Measurements from ENCODE around the gene MLNR.

The MLNR gene

GRCh38 chr13:49220036-49220855 is at the start of gene MLNR:
MLNR (plus strand) TSS chr13:49220338; CDS start chr13:49220338, 0 bp downstream.
- peak in 1 of 3 experiments; percentile 43 for DNase-seq (ENCODE audit: low read depth in 3 of 3)

GRCh38 chr13:49171359-49171758 is 48.8 kb upstream of the MLNR start:
- no peak for DNase-seq (ENCODE audit: low read depth in 3 of 3)

GRCh38 chr13:49183672-49184325 is 36.3 kb upstream of the MLNR start:
- no peak for DNase-seq (ENCODE audit: low read depth in 3 of 3)

GRCh38 chr13:49184621-49185020 is 35.5 kb upstream of the MLNR start:
- no peak for DNase-seq (ENCODE audit: low read depth in 3 of 3)

GRCh38 chr13:49185264-49185663 is 34.9 kb upstream of the MLNR start:
- DNase-seq (ENCODE audit: low read depth in 3 of 3): no peak

GRCh38 chr13:49190901-49191300 is 29.2 kb upstream of the MLNR start:
- no peak for DNase-seq (ENCODE audit: low read depth in 3 of 3)

GRCh38 chr13:49206641-49207040 is 13.5 kb upstream of the MLNR start:
- no peak for DNase-seq (ENCODE audit: low read depth in 3 of 3)

- no peak for DNase-seq (ENCODE audit: low read depth in 3 of 3)
Observed at GRCh38 chr13:49208619-49209018, 11.5 kb upstream of the MLNR start.

GRCh38 chr13:49210114-49210513 is 10.0 kb upstream of the MLNR start:
- DNase-seq (ENCODE audit: low read depth in 3 of 3): no peak

- no peak for DNase-seq (ENCODE audit: low read depth in 3 of 3)
Observed at GRCh38 chr13:49210669-49211068, 9.5 kb upstream of the MLNR start.

GRCh38 chr13:49213539-49213938 is 6.6 kb upstream of the MLNR start:
- no peak for DNase-seq (ENCODE audit: low read depth in 3 of 3)

GRCh38 chr13:49213997-49214916 is 5.9 kb upstream of the MLNR start:
- DNase-seq (ENCODE audit: low read depth in 3 of 3): no peak

- peak in 1 of 3 experiments; percentile 35 for DNase-seq (ENCODE audit: low read depth in 3 of 3)
Observed at GRCh38 chr13:49214917-49215376, 5.2 kb upstream of the MLNR start.

- no peak for DNase-seq (ENCODE audit: low read depth in 3 of 3)
Observed at GRCh38 chr13:49216334-49216733, 3.8 kb upstream of the MLNR start.

- no peak for DNase-seq (ENCODE audit: low read depth in 3 of 3)
Observed at GRCh38 chr13:49217962-49218492, 2.1 kb upstream of the MLNR start.

- no peak for DNase-seq (ENCODE audit: low read depth in 3 of 3)
Observed at GRCh38 chr13:49218493-49219051, 1.6 kb upstream of the MLNR start.

GRCh38 chr13:49219647-49220035 is 497 bp upstream of the MLNR start:
- DNase-seq (ENCODE audit: low read depth in 3 of 3): no peak

- peak in 1 of 3 experiments; percentile 12 for DNase-seq (ENCODE audit: low read depth in 3 of 3)
Observed at GRCh38 chr13:49220856-49221589, 885 bp downstream of the MLNR start.

GRCh38 chr13:49221590-49221965 is 1.4 kb downstream of the MLNR start:
- DNase-seq (ENCODE audit: low read depth in 3 of 3): no peak

GRCh38 chr13:49225223-49226042 is 5.3 kb downstream of the MLNR start:
- DNase-seq (ENCODE audit: low read depth in 3 of 3): no peak
